Aorta (tissue), 5 donors: ENCODE measurements around the gene ATXN10. TPM values are rescaled to one million over a fixed set of nuclear protein-coding genes. Genes with fewer than 3 reads are reported as not detected.

Experiments
- ATAC-seq: fragments of 200-7000 bp; cut with Tn5 transposase; one replicate; pipeline ENCODE4 v1.9.1; 2022; ENCODE audit warnings: moderate library complexity; ENCODE audit not compliant: low FRiP score
- DNase-seq, 2 donors: peaks; one replicate each; pipeline ENCODE4 v3.0.0-alpha.2; 2020
- H3K27ac ChIP-seq, 2 donors: one replicate each; pipeline ENCODE4 v1.5.1; 2013; ENCODE audit warnings: low read length in 2 of 2, mild to moderate bottlenecking in 2 of 2, moderate library complexity in 2 of 2, control low read depth in 1 of 2, inconsistent platforms in 1 of 2, low read depth in 1 of 2
- H3K27me3 ChIP-seq, 2 donors: one replicate each; pipeline ENCODE4 v1.6.1; 2013; ENCODE audit warnings: control low read depth in 1 of 2, low read length in 1 of 2, mild to moderate bottlenecking in 1 of 2, moderate library complexity in 1 of 2; ENCODE audit not compliant: insufficient read depth in 2 of 2, control insufficient read depth in 1 of 2
- H3K36me3 ChIP-seq, 2 donors: one replicate each; pipeline ENCODE4 v1.6.1; 2013; ENCODE audit warnings: control low read depth in 1 of 2, low read length in 1 of 2, mild to moderate bottlenecking in 1 of 2; ENCODE audit not compliant: insufficient read depth in 2 of 2, control insufficient read depth in 1 of 2
- H3K4me1 ChIP-seq, 2 donors: one replicate each; pipeline ENCODE4 v1.6.1; 2013; ENCODE audit warnings: low read length in 2 of 2, control low read depth in 1 of 2, mild to moderate bottlenecking in 1 of 2, moderate library complexity in 1 of 2; ENCODE audit not compliant: insufficient read depth in 2 of 2, control insufficient read depth in 1 of 2
- H3K4me3 ChIP-seq, 2 donors: one replicate each; pipeline ENCODE4 v1.5.1; 2013; ENCODE audit warnings: low read length in 2 of 2, control low read depth in 1 of 2, mild to moderate bottlenecking in 1 of 2
- H3K9me3 ChIP-seq: one replicate; pipeline ENCODE4 v1.6.1; 2013; ENCODE audit warnings: mild to moderate bottlenecking, low read length; ENCODE audit not compliant: control insufficient read depth
- WGBS, 2 donors: extraction: QIAGEN DNeasy Blood & Tissue Kit; methylation state at CpG; one replicate each; pipeline ENCODE4 v1.1.7; 2013; 5-methylcytosine and 5-hydroxymethylcytosine counted together
- intact Hi-C, 2 donors: fragments of 100-400 bp; cut with DNase I; formaldehyde crosslinking; loops; one replicate each; pipeline versions ENCODE4 v1.14.2 to v1.15.0; 2022
- polyA plus RNA-seq, 2 donors: library from polyadenylated mRNA; stranded (reverse); fragments of 200-250 nt; gene quantifications; one replicate each; pipeline ENCODE4 v1.2.3, GENCODE V29; 2013
- total RNA-seq, 2 donors: library from RNA; stranded (reverse); fragmentation: NEBNext Ultra II Directional; extraction: Animal tissue kit (Norgen Biotek cat#: 25700); gene quantifications; one replicate each; pipeline ENCODE4 v1.2.1, GENCODE V29; 2021
- donor health status: healthy with polysubstance abuse.
- donor health status: Bipolar disorder and iron deficiency.
- donor health status: DM: no; HTN: no; CAD: no.
- donor health status: DM: no; HTN: no; CAD: no.
- donor health status: DM: yes; HTN: yes; CAD: no.

The ATXN10 gene
- total and polyA plus RNA-seq, 4 donors: 43.1 to 126 (median 80.8) TPM

DNA sequence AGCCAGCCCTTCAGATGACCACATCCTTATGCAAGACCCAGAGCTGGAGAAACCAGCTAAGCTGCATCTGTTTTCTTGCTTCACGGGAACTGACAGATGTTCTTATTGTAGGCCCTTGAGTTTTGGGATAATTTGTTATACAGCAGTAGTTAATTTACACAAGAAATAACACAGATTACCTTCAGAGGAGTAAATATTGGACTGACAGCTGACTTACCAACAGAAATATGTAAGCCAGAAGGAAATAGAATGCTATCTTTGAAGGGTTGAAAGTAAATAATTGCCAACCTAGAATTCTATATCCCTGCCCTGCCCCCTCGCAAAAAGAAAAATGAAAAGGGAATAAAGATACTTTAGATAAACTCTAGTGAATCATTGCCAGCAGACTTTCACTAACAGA is 181.2 kb downstream of the ATXN10 start:
- Histone ChIP-seq H3K4me1 (no peaks in the 10 kb centered on the region), H3K9me3 (peaks cover 4% of the 10 kb centered on the region), H3K36me3 (peaks cover 5 to 12% of the 10 kb centered on the region in 2 donors), H3K4me3 (no peak overlapping the region), H3K27me3 (no peaks in the 10 kb centered on the region), H3K27ac (no peak overlapping the region)
- ATAC-seq (no peak), DNase-seq (no peak)
- WGBS, 2 donors: 96 to 97% methylated on average over 2 of the region's 2 CpGs
- intact Hi-C loops: no loop called here

DNA sequence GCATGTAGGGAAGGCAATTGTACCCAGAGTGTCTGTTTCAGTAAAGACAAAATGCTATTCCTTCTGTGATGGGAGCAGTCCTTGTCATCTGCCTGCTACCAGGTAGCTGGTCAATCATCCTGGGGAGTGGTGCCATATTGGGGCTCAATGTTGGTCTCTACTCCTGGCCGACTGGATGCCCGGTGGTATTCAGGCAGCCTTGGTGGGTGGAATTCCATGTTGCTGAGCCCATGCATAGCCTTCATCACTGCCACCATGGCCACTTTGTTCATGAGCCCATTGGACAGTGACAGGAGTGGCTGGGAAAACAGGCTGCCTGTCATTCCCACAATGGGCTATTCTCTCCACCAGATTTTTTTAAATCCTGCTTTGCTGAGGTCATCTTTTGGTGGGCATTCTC is 184.3 kb downstream of the ATXN10 start:
- no peaks in the 10 kb centered on the region for H3K4me1 ChIP-seq
- peaks cover 5 to 10% of the 10 kb centered on the region in 2 donors for H3K36me3 ChIP-seq
- no peak for DNase-seq
- H3K4me3 ChIP-seq: no peak overlapping the region
- no peak overlapping the region for H3K27ac ChIP-seq
- peaks cover 4% of the 10 kb centered on the region for H3K9me3 ChIP-seq
- no peaks in the 10 kb centered on the region for H3K27me3 ChIP-seq
- no peak for ATAC-seq
- WGBS, 2 donors: 93 to 95% methylated on average over 2 of the region's 2 CpGs
- intact Hi-C loops: no loop called here

DNA sequence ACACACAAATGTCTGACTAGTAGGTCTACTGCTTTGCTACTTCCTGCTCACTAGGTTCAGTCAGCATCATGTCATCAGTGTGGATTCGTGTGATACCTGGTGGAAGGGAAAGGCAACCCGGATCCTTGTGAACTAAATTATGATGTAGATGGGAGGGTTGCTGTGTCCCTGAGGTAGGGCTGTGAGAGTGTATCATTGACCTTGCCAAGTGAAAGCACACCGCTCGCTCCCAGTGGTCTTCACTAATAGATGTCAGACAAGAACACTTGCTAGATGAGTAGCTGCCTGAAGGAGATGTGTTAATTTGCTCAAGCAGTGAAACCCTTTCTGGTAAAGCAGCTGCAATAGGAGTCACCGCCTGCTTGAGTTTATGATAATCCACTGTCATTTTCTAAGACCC is 185.9 kb downstream of the ATXN10 start:
- Histone ChIP-seq H3K4me3 (no peak overlapping the region), H3K9me3 (peaks cover 1% of the 10 kb centered on the region), H3K27ac (no peak overlapping the region), H3K36me3 (peaks cover 0 to 5% of the 10 kb centered on the region in 2 donors), H3K27me3 (no peaks in the 10 kb centered on the region), H3K4me1 (no peaks in the 10 kb centered on the region)
- DNase-seq (no peak), ATAC-seq (no peak)
- 92 to 96% methylated on average over 5 of the region's 5 CpGs for WGBS, 2 donors
- intact Hi-C loops: no loop called here

DNA sequence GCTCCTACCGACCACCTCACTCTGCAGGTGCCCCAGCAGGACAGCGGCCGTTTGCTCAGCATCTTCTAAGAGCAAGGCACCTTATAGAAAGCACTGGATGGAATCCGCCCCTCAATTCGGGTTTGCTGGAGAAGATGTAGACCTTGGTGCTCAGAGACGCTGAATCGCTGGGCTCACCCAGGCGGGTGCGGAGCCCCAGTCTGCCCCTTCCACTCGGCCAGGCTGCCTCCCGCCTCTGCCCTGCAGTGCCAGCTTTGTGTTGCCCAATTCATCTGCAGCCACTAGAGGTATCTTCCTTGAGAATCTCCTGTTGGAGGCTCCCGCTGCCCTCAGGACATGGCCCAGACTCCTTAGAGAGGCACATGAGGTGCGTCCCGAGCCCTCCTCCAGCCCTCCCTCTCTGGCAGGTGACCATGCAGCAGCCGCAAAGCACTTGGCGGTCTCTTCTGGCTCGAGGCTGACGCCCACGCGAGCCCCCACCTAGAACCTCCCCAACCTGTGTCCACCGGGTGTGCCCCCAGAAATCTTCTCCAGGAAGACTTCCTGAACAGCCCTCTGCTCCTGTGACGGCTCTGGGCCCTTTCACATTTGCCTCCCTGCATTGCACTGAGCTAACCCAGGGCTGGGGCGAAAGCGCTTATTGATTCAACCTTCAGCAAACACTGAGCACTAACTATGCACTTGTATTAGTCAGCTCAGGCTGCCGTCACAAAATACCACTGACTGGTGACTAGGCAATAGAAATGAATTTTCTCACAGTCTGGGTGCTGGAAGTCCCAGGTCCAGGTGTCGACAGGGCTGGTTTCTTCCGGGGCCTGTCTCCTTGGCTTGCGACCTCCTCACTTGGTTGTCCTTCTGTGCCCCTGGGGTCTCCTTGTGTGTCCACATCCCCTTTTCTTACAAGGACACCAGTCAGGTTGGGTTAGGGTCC is 187.9 kb downstream of the ATXN10 start:
- no peak for DNase-seq
- no peak overlapping the region for H3K27ac ChIP-seq
- no peaks in the 10 kb centered on the region for H3K27me3 ChIP-seq
- ATAC-seq: no peak
- intact Hi-C loops: loop anchor here (5.0 to 10.0 kb wide), 2 partner anchors 212 to 285 kb away; no protein-coding TSS in a partner anchor
- no peaks in the 10 kb centered on the region for H3K9me3 ChIP-seq
- no peaks in the 10 kb centered on the region for H3K4me1 ChIP-seq
- peaks cover 0 to 3% of the 10 kb centered on the region in 2 donors for H3K36me3 ChIP-seq
- H3K4me3 ChIP-seq: no peak overlapping the region
- WGBS, 2 donors: 93% methylated on average over 28 of the region's 28 CpGs

- intact Hi-C loops: loop anchor here (5.0 to 10.0 kb wide), 2 partner anchors 213 to 285 kb away; no protein-coding TSS in a partner anchor
- peaks cover 0 to 3% of the 10 kb centered on the region in 2 donors for H3K36me3 ChIP-seq
- DNase-seq (no peak), ATAC-seq (no peak)
- H3K4me3 ChIP-seq: no peak overlapping the region
- H3K4me1 ChIP-seq: no peaks in the 10 kb centered on the region
- no peaks in the 10 kb centered on the region for H3K27me3 ChIP-seq
- 92 to 93% methylated on average over 18 of the region's 18 CpGs for WGBS, 2 donors
- no peaks in the 10 kb centered on the region for H3K9me3 ChIP-seq
- H3K27ac ChIP-seq: no peak overlapping the region
Observed at GRCh38 chr22:45860201-45860600, 188.6 kb downstream of the ATXN10 start.

- no peak for ATAC-seq
- Histone ChIP-seq H3K9me3 (no peaks in the 10 kb centered on the region), H3K36me3 (peaks cover 0 to 3% of the 10 kb centered on the region in 2 donors), H3K4me1 (no peaks in the 10 kb centered on the region), H3K4me3 (no peak overlapping the region), H3K27ac (no peak overlapping the region), H3K27me3 (no peaks in the 10 kb centered on the region)
- 69 to 78% methylated on average over 8 of the region's 8 CpGs for WGBS, 2 donors
- intact Hi-C loops: loop anchor here (5.0 to 10.0 kb wide), 2 partner anchors 214 to 286 kb away; no protein-coding TSS in a partner anchor
- no peak for DNase-seq
Observed at GRCh38 chr22:45861259-45861658, 189.6 kb downstream of the ATXN10 start.

DNA sequence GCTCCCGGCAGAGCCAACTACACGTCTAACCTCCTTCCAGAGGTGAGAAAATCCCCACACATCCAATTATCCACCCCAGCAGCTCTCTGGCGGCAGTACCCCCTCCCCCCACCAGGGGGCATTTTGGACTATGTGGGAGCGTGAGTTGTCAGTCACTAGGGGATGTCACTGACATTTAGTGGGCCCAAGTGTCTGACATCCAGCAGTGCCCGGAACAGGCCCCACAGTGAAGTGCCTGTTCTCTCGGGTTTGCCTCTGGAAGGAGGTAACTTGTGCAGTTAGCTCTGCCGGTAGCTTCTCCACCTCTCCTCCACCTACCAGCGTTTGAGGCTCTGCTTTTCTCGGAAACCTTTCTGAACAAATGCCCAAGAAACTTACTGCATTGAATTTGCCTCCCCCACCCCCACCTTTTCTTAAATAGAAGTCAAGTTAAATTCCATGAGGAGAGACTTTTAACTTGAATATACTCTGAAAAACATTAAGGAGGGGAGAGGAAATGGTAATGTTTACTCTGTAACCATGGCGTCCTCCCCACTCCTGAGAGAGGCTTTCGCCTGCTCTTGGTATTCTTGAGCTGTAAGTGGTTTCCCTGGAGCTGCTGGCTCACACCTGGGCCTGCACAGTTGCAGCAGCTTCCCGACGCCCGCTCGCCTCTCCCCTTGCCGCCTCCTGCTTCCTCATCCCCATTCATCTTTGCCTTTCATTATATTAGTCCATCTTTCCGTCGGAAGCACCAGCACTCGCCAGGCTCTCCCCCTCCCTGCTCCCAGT is 192.5 kb downstream of the ATXN10 start:
- no peaks in the 10 kb centered on the region for H3K4me1 ChIP-seq
- H3K27me3 ChIP-seq: no peaks in the 10 kb centered on the region
- peak; percentile 62 for ATAC-seq
- no peak overlapping the region for H3K27ac ChIP-seq
- DNase-seq: peak; percentile 67 to 90
- H3K9me3 ChIP-seq: no peaks in the 10 kb centered on the region
- H3K36me3 ChIP-seq: no peaks in the 10 kb centered on the region
- WGBS, 2 donors: 16 to 17% methylated on average over 19 of the region's 19 CpGs
- H3K4me3 ChIP-seq: no peak overlapping the region
- intact Hi-C loops: loop anchor here (2.0 to 10.0 kb wide), 3 partner anchors 217 to 289 kb away; no protein-coding TSS in a partner anchor

- H3K36me3 ChIP-seq: no peaks in the 10 kb centered on the region
- H3K27ac ChIP-seq: no peak overlapping the region
- H3K4me1 ChIP-seq: no peaks in the 10 kb centered on the region
- H3K4me3 ChIP-seq: no peak overlapping the region
- DNase-seq (no peak), ATAC-seq (no peak)
- 91 to 94% methylated on average over 11 of the region's 11 CpGs for WGBS, 2 donors
- no peaks in the 10 kb centered on the region for H3K9me3 ChIP-seq
- H3K27me3 ChIP-seq: no peaks in the 10 kb centered on the region
- intact Hi-C loops: loop anchor here (2.0 to 10.0 kb wide), 3 partner anchors 218 to 290 kb away; no protein-coding TSS in a partner anchor
Observed at GRCh38 chr22:45864959-45865476, 193.4 kb downstream of the ATXN10 start.
